Glutamatergic neuron (in vitro differentiated cells): ENCODE results near the gene ORAI3. TPM values are rescaled to one million over a fixed set of nuclear protein-coding genes. Genes with fewer than 3 reads are reported as not detected.

Experiments
- DNase-seq: peaks from one replicate; pipeline ENCODE4 v3.0.0; 2022
- H3K27ac Mint-ChIP-seq: one replicate; pipeline ENCODE4 v1.8.0; 2020; ENCODE audit warnings: mild to moderate bottlenecking, mixed read lengths, inconsistent platforms; ENCODE audit not compliant: unreplicated experiment
- H3K27me3 Mint-ChIP-seq: one replicate; pipeline ENCODE4 v1.8.0; 2020; ENCODE audit warnings: mild to moderate bottlenecking, moderate library complexity, mixed read lengths, inconsistent platforms; ENCODE audit not compliant: unreplicated experiment
- H3K36me3 Mint-ChIP-seq: one replicate; pipeline ENCODE4 v1.8.0; 2020; ENCODE audit warnings: mild to moderate bottlenecking, mixed read lengths, inconsistent platforms; ENCODE audit not compliant: unreplicated experiment
- H3K4me1 Mint-ChIP-seq: one replicate; pipeline ENCODE4 v1.8.0; 2020; ENCODE audit warnings: mild to moderate bottlenecking, low read depth, mixed read lengths, inconsistent platforms; ENCODE audit not compliant: unreplicated experiment
- H3K4me3 Mint-ChIP-seq: one replicate; pipeline ENCODE4 v1.8.0; 2020; ENCODE audit warnings: mild to moderate bottlenecking, mixed read lengths, inconsistent platforms; ENCODE audit not compliant: unreplicated experiment
- H3K9me3 Mint-ChIP-seq: one replicate; pipeline ENCODE4 v1.8.0; 2020; ENCODE audit warnings: mild to moderate bottlenecking, moderate library complexity, mixed read lengths, inconsistent platforms; ENCODE audit not compliant: unreplicated experiment
- total RNA-seq: library from RNA; stranded (reverse); fragmentation: NEBNext Ultra II Directional; extraction: Animal tissue kit (Norgen Biotek cat#: 25700); gene quantifications from one replicate; pipeline ENCODE4 v1.2.1, GENCODE V29; 2021; ENCODE audit not compliant: unreplicated experiment
- TF ChIP-seq, protein P1 (sequence below): fragments of 200-600 bp; sonication (generic); IDR thresholded peaks from one replicate; pipeline ENCODE4 v1.5.0; 2021; ENCODE audit not compliant: partially characterized antibody, unreplicated experiment

ORAI3 gene
- total RNA-seq, 1 donor from 2014 or later, result 5.1 TPM

DNA sequence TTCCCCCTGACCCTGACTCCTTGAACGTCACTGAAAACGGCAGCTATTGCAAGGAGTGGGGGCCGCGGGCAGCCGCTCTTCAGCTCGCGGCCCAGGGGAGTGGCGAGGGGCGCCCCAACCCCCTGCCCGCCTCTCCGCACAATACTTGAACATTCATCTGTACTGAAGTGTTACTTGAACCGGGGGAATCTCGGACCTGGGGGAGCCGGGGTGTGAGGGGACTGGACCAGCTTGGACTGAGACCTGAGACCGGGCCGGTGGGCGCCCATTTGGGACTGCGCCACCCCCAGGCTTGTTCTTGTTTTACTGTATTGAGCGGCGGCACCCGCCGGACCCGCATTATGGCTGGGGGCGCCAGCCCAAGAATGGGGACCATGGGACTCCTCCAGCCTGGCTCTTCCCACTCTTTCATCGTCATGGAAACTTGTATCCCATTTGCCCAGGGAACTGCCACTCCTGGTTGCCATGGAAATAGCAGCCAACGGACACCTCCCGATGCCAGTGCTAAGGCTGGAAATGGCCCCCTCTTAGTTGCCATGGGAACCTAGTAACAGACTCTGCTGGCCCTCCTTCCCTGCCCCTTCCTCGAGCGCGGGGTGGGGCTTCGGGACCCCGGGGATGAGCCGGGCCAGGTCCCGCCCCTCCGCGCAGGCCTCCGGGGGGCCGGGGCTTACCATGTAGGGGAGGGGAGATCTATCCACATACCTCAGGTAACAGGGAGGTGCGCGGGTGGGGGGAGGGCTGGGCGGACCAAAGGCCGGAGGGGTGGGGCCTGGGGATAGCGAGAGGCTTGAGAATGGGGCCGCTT is 805 bp upstream of the ORAI3 start:
- peak overlapping the region; percentile 74 for H3K4me3 Mint-ChIP-seq
- TF ChIP-seq, protein P1, sequence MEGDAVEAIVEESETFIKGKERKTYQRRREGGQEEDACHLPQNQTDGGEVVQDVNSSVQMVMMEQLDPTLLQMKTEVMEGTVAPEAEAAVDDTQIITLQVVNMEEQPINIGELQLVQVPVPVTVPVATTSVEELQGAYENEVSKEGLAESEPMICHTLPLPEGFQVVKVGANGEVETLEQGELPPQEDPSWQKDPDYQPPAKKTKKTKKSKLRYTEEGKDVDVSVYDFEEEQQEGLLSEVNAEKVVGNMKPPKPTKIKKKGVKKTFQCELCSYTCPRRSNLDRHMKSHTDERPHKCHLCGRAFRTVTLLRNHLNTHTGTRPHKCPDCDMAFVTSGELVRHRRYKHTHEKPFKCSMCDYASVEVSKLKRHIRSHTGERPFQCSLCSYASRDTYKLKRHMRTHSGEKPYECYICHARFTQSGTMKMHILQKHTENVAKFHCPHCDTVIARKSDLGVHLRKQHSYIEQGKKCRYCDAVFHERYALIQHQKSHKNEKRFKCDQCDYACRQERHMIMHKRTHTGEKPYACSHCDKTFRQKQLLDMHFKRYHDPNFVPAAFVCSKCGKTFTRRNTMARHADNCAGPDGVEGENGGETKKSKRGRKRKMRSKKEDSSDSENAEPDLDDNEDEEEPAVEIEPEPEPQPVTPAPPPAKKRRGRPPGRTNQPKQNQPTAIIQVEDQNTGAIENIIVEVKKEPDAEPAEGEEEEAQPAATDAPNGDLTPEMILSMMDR, result peak; percentile 15

DNA sequence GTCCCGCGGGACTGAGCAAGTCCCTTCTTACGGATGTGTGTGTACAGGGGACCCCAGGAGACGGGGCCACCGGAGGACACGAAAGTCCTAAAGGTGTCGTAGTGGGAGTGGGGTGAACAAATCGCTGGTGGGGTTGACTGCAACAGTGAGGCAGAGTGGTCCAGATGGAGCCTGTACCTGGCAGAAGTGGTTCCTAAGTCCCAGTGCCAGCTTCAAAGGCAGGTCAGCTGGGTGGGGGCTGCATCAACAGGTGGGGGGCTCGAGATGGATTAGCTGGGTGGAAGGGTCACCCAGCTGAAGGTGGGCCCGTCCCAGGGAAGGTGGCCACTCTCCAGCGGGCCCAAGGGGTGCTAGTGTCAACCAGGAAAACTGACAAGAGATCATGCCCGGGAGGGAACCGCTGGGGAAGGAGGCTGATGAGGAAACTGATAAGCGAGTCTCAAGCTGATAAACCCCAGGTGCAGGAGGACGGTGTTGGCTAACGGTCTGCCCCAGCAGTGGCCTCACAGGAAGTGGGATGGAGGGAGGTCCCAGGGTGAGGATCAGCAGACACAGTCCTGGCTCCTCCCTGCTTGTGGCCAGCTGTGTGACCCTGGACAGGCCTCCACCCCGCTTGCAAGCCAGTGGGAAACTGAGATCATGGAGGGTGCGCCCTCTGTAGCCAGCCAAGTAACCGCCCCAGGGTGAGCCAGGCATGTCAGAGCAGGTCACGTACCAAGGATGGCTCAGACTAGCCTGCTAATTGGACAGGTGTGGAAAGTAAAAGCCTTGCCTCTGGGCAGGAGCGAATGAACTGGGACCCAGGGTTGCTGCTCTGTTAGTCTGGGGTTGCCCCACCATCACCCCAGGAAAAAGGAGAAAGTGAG is 1.0 kb downstream of the ORAI3 start:
- DNase-seq, result peak; percentile 54
- no peaks in the 10 kb centered on the region for H3K36me3 Mint-ChIP-seq
- H3K27ac Mint-ChIP-seq, result peak overlapping the region; percentile 73
- peaks cover 10% of the 10 kb centered on the region for H3K27me3 Mint-ChIP-seq
- peaks cover 11% of the 10 kb centered on the region for H3K9me3 Mint-ChIP-seq
- peak overlapping the region; percentile 85 for H3K4me3 Mint-ChIP-seq
- TF ChIP-seq, protein P1, result no peak
- peaks cover 6% of the 10 kb centered on the region for H3K4me1 Mint-ChIP-seq

More for the DNA sequence above, 805 bp upstream of the ORAI3 start:
- H3K4me1 Mint-ChIP-seq, result peaks cover 6% of the 10 kb centered on the region
- H3K27ac Mint-ChIP-seq, result peak overlapping the region; percentile 33
- DNase-seq, result peak; percentile 94
- peaks cover 12% of the 10 kb centered on the region for H3K27me3 Mint-ChIP-seq
- peaks cover 11% of the 10 kb centered on the region for H3K9me3 Mint-ChIP-seq
- H3K36me3 Mint-ChIP-seq, result peaks cover 5% of the 10 kb centered on the region

DNA sequence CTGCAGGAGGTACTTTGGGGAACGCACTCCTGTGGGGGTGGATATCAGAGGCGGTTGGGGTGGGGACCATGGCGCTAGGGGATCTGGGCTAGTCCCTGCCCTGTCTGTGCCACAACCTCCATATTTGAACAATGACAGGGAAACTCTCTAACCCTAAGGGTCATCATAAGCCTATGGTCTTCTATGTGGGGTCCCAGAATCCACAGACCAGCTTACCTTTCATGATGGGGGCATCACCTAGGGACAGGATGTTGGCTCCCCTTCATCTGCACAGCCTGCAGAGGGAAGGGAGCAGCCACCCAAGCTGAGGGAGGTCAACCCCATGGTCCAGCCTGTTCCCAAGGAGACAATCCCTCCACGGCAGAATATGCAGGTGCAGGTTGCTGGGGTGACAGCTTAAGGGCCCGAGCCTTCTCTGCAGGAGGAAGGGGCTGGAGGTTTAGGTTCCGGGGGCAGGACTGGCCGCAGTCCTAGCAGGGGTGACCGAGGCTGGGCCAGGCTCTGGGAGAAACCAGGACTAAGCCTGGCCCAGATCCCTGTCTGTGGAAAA is 1.7 kb downstream of the ORAI3 start:
- H3K9me3 Mint-ChIP-seq, result peaks cover 10% of the 10 kb centered on the region
- peaks cover 6% of the 10 kb centered on the region for H3K4me1 Mint-ChIP-seq
- no peak for DNase-seq
- H3K36me3 Mint-ChIP-seq, result no peaks in the 10 kb centered on the region
- no peak overlapping the region for H3K27ac Mint-ChIP-seq
- H3K4me3 Mint-ChIP-seq, result peak overlapping the region; percentile 85
- peaks cover 10% of the 10 kb centered on the region for H3K27me3 Mint-ChIP-seq
- TF ChIP-seq, protein P1, result no peak

DNA sequence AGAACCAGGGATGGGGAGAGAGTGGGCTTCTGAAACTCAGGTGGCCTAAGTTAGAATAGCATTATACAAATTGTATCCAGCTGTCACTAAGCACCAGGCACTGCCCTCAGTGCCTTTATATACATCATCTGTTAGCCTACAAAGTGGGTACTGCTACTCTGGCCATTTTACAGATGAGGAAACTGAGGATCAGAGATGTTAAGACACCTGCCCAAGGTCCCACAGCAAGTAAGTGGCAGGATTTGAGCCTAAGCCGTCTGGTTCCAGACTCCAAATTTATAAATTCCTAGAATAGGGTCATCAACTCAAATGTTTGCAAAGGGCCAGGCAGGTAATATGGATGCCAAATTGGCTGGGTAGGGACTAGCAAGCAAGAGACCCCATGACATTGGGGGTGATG is 2.3 kb downstream of the ORAI3 start:
- TF ChIP-seq, protein P1, result no peak

More for the DNA sequence above, 2.3 kb downstream of the ORAI3 start:
- Mint-ChIP-seq H3K27ac (no peak overlapping the region), H3K4me3 (no peak overlapping the region), H3K36me3 (no peaks in the 10 kb centered on the region), H3K27me3 (peaks cover 10% of the 10 kb centered on the region), H3K9me3 (peaks cover 10% of the 10 kb centered on the region), H3K4me1 (peaks cover 6% of the 10 kb centered on the region)
- DNase-seq, result no peak
